WTC11 (cell line): ENCODE measurements around the gene CCR9. TPM values are rescaled to one million over a fixed set of nuclear protein-coding genes. Genes with fewer than 3 reads are reported as not detected.

Experiments used
- ATAC-seq: fragments of 200-7000 bp; cut with Tn5 transposase; 2 replicates; pipeline ENCODE4 v1.10.0; 2021; ENCODE audit warnings: mild to moderate bottlenecking, moderate library complexity
- CTCF ChIA-PET: fragments of 300-600 bp; sonication (Branson Sonifier 250); formaldehyde crosslinking; loops from one replicate; lab custom pipeline; 2021; ENCODE audit warnings: antibody characterized with exemption; lab: Charles Lee
- POLR2A ChIA-PET: fragments of 350-600 bp; sonication (Branson Sonifier 250); formaldehyde crosslinking; loops from one replicate; lab custom pipeline; 2021; ENCODE audit warnings: antibody characterized with exemption; lab: Charles Lee
- DNase-seq: peaks from one replicate; pipeline ENCODE4 v3.0.0; 2021; ENCODE audit warnings: low spot score
- H3K27ac Mint-ChIP-seq: 2 replicates; pipeline ENCODE4 v1.8.0; 2021; ENCODE audit warnings: mixed read lengths
- H3K27me3 Mint-ChIP-seq: 2 replicates; pipeline ENCODE4 v1.8.0; 2021; ENCODE audit warnings: low read depth, mild to moderate bottlenecking, moderate library complexity, mixed read lengths
- H3K36me3 Mint-ChIP-seq: 2 replicates; pipeline ENCODE4 v1.8.0; 2021; ENCODE audit warnings: mixed read lengths
- H3K4me1 Mint-ChIP-seq: 2 replicates; pipeline ENCODE4 v1.8.0; 2022; ENCODE audit warnings: mixed read lengths
- H3K4me3 Mint-ChIP-seq: 2 replicates; pipeline ENCODE4 v1.8.0; 2021; ENCODE audit warnings: mild to moderate bottlenecking, moderate library complexity, mixed read lengths
- H3K9me3 Mint-ChIP-seq: 2 replicates; pipeline ENCODE4 v1.8.0; 2021; ENCODE audit warnings: mixed read lengths
- ELF4 ChIP-seq: sonication (generic); formaldehyde crosslinking; IDR thresholded peaks from 2 replicates; pipeline ENCODE4 v1.8.1; 2022; ENCODE audit warnings: low read depth, mild to moderate bottlenecking, moderate library complexity, missing genetic modification reagents
- FOXJ3 ChIP-seq: sonication (generic); formaldehyde crosslinking; IDR thresholded peaks from 2 replicates; pipeline ENCODE4 v1.9.0; 2021; ENCODE audit warnings: missing genetic modification reagents, mild to moderate bottlenecking, borderline replicate concordance
- GRHL2 ChIP-seq: fragments of 250-450 bp; sonication (Bioruptor Pico); IDR thresholded peaks from 2 replicates; pipeline ENCODE4 v1.8.0; 2022; ENCODE audit warnings: mild to moderate bottlenecking, moderate library complexity; ENCODE audit not compliant: insufficient replicate concordance, severe bottlenecking
- GTF2I ChIP-seq: fragments of 250-450 bp; sonication (Bioruptor Pico); conservative IDR thresholded peaks from 2 replicates; pipeline ENCODE4 v1.4.0; 2021; ENCODE audit warnings: mild to moderate bottlenecking
- MXD4 ChIP-seq: fragments of 250-450 bp; sonication (Bioruptor Pico); IDR thresholded peaks from 2 replicates; pipeline ENCODE4 v1.8.0; 2021; ENCODE audit warnings: mild to moderate bottlenecking, moderate library complexity, borderline replicate concordance
- ZNF138 ChIP-seq: sonication (generic); formaldehyde crosslinking; conservative IDR thresholded peaks from 2 replicates; pipeline ENCODE4 v1.8.1; 2022; ENCODE audit warnings: mild to moderate bottlenecking, moderate library complexity, missing genetic modification reagents
- total RNA-seq: library from RNA; stranded (reverse); gene quantifications from 3 replicates; pipeline ENCODE4 v1.2.3, GENCODE V29; 2021
- TF ChIP-seq, protein P1 (sequence below): sonication (generic); formaldehyde crosslinking; IDR thresholded peaks from 2 replicates; pipeline ENCODE4 v1.8.1; 2023; ENCODE audit warnings: mild to moderate bottlenecking, missing genetic modification reagents
- TF ChIP-seq, protein P2 (sequence below): sonication (generic); formaldehyde crosslinking; IDR thresholded peaks from 2 replicates; pipeline ENCODE4 v1.8.1; 2023; ENCODE audit warnings: mild to moderate bottlenecking, moderate library complexity, missing genetic modification reagents
- TF ChIP-seq, protein P3 (sequence below): sonication (generic); formaldehyde crosslinking; conservative IDR thresholded peaks from 2 replicates; pipeline ENCODE4 v1.8.1; 2023; ENCODE audit warnings: mild to moderate bottlenecking, low read depth, missing genetic modification reagents, moderate library complexity
- TF ChIP-seq, protein P4 (sequence below): sonication (generic); formaldehyde crosslinking; IDR thresholded peaks from 2 replicates; pipeline ENCODE4 v1.8.1; 2023; ENCODE audit warnings: mild to moderate bottlenecking, missing genetic modification reagents, moderate library complexity
- TF ChIP-seq, protein P5 (sequence below): sonication (generic); formaldehyde crosslinking; IDR thresholded peaks from 2 replicates; pipeline ENCODE4 v1.8.0; 2023; ENCODE audit warnings: mild to moderate bottlenecking, missing genetic modification reagents
- TF ChIP-seq, protein P6 (sequence below): sonication (generic); formaldehyde crosslinking; IDR thresholded peaks from 2 replicates; pipeline ENCODE4 v1.8.1; 2022; ENCODE audit warnings: low read depth, missing genetic modification reagents, borderline replicate concordance
- TF ChIP-seq, protein P7 (sequence below): sonication (generic); formaldehyde crosslinking; IDR thresholded peaks from 2 replicates; pipeline ENCODE4 v1.8.0; 2022; ENCODE audit warnings: mild to moderate bottlenecking, missing genetic modification reagents
- TF ChIP-seq, protein P8 (sequence below): sonication (generic); formaldehyde crosslinking; IDR thresholded peaks from 2 replicates; pipeline ENCODE4 v1.8.0; 2022; ENCODE audit warnings: mild to moderate bottlenecking, missing genetic modification reagents
- TF ChIP-seq, protein P9 (sequence below): fragments of 250-450 bp; sonication (Bioruptor Pico); IDR thresholded peaks from 2 replicates; pipeline ENCODE4 v1.9.0; 2021; ENCODE audit warnings: moderate library complexity, mild to moderate bottlenecking, inconsistent platforms, borderline replicate concordance

CCR9 gene
- total RNA-seq, 1 experiment from 2014 or later, result not detected

DNA sequence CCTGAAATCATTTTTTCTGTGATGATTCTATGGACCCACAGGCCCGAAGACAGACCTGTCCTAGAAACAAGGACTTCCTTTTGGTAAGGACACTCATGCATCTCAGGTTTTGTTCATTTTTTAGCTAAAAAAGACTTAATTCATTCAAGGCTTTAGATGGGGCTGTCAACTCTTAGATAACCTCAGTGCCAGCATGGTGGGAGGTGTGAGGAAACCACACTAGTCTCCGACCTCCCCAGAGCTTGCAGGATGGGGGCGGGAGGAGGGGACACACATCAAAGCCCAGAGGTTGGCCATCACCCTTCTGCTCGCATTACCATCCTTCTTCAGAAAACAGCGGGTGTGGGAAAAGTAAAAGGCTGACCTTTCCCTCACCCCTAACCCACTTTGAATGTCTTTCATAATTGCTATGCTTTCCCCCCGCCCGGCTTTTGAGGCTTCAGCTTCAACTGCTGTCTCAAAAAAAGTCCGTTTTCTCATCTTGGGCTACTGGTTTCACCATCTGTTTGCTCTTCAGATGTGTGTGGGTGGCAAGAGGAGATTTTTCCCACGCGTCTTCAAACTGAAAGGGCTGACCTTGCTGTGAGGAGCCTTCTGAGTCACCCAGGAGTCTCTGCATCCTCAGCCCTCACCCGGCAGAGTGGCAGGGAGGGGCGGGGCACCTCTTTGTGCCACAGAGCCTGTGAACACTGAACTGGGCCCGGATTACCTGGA, 29.3 kb downstream of the CCR9 start (continued):
- TF ChIP-seq, protein P1, sequence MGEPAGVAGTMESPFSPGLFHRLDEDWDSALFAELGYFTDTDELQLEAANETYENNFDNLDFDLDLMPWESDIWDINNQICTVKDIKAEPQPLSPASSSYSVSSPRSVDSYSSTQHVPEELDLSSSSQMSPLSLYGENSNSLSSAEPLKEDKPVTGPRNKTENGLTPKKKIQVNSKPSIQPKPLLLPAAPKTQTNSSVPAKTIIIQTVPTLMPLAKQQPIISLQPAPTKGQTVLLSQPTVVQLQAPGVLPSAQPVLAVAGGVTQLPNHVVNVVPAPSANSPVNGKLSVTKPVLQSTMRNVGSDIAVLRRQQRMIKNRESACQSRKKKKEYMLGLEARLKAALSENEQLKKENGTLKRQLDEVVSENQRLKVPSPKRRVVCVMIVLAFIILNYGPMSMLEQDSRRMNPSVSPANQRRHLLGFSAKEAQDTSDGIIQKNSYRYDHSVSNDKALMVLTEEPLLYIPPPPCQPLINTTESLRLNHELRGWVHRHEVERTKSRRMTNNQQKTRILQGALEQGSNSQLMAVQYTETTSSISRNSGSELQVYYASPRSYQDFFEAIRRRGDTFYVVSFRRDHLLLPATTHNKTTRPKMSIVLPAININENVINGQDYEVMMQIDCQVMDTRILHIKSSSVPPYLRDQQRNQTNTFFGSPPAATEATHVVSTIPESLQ (CRISPR knock-in tag), result no peak
- TF ChIP-seq, all 79 proteins: peak for 0

DNA sequence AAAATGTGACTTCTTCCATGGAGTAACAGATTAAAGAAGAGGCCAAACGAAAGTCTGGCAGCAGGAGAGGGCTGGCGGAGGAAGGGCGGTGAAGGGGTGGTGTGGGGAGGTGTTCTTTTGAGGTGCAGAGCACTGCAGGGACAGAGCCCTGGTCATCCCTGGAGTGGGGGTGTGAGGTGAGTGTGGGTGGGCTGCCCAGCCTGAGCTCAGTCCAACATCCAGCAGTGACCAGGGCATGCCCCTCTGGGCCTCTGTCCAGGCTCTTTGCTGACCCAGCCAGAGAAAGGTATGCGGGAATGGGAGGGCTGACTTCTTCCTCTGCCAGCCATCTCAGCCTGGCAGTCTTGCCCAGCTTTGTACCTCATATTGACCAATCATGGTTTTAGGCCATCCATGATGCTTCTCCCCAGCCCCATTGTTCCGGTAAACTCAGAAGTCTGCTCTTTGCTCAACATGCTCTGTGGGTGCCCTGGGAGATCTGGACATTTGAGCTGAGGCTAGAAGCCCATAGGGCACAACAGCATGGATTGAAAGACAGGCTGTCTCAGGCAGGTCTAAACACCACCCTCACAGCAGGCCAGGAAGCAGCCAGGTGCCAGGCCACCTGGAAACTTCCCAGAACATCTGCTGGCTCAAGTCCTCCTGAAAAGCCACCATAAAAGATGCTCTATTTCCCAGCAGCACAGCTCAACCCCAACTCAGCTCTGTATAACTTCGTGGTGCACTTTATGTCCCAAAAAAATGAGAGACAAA, 31.0 kb downstream of the CCR9 start:
- Mint-ChIP-seq H3K4me3 (no peak overlapping the region), H3K36me3 (peaks cover 10% of the 10 kb centered on the region; the same call in 1 of the 2 replicates), H3K9me3 (no peaks in the 10 kb centered on the region), H3K27ac (no peak overlapping the region), H3K27me3 (peaks cover 15% of the 10 kb centered on the region), H3K4me1 (peaks cover 6% of the 10 kb centered on the region; the same call in 1 of the 2 replicates)
- POLR2A ChIA-PET, result no interaction called here
- ATAC-seq, result no peak
- no peak for DNase-seq
- CTCF ChIA-PET, result interaction anchor here (0.6 kb wide), 1 partner anchor 21 kb away, joined by 3 read pairs; no protein-coding TSS in a partner anchor
- TF ChIP-seq GRHL2 (CRISPR knock-in tag) (no peak), MXD4 (CRISPR knock-in tag) (no peak), ZNF138 (CRISPR knock-in tag) (no peak), FOXJ3 (no peak), ELF4 (CRISPR knock-in tag) (no peak), GTF2I (no peak)
- TF ChIP-seq, protein P2, sequence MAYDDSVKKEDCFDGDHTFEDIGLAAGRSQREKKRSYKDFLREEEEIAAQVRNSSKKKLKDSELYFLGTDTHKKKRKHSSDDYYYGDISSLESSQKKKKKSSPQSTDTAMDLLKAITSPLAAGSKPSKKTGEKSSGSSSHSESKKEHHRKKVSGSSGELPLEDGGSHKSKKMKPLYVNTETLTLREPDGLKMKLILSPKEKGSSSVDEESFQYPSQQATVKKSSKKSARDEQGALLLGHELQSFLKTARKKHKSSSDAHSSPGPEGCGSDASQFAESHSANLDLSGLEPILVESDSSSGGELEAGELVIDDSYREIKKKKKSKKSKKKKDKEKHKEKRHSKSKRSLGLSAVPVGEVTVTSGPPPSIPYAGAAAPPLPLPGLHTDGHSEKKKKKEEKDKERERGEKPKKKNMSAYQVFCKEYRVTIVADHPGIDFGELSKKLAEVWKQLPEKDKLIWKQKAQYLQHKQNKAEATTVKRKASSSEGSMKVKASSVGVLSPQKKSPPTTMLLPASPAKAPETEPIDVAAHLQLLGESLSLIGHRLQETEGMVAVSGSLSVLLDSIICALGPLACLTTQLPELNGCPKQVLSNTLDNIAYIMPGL, result no peak
- TF ChIP-seq, protein P3, sequence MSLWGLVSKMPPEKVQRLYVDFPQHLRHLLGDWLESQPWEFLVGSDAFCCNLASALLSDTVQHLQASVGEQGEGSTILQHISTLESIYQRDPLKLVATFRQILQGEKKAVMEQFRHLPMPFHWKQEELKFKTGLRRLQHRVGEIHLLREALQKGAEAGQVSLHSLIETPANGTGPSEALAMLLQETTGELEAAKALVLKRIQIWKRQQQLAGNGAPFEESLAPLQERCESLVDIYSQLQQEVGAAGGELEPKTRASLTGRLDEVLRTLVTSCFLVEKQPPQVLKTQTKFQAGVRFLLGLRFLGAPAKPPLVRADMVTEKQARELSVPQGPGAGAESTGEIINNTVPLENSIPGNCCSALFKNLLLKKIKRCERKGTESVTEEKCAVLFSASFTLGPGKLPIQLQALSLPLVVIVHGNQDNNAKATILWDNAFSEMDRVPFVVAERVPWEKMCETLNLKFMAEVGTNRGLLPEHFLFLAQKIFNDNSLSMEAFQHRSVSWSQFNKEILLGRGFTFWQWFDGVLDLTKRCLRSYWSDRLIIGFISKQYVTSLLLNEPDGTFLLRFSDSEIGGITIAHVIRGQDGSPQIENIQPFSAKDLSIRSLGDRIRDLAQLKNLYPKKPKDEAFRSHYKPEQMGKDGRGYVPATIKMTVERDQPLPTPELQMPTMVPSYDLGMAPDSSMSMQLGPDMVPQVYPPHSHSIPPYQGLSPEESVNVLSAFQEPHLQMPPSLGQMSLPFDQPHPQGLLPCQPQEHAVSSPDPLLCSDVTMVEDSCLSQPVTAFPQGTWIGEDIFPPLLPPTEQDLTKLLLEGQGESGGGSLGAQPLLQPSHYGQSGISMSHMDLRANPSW, result no peak
- TF ChIP-seq, protein P4, sequence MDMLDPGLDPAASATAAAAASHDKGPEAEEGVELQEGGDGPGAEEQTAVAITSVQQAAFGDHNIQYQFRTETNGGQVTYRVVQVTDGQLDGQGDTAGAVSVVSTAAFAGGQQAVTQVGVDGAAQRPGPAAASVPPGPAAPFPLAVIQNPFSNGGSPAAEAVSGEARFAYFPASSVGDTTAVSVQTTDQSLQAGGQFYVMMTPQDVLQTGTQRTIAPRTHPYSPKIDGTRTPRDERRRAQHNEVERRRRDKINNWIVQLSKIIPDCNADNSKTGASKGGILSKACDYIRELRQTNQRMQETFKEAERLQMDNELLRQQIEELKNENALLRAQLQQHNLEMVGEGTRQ (CRISPR knock-in tag), result no peak
- TF ChIP-seq, protein P5, sequence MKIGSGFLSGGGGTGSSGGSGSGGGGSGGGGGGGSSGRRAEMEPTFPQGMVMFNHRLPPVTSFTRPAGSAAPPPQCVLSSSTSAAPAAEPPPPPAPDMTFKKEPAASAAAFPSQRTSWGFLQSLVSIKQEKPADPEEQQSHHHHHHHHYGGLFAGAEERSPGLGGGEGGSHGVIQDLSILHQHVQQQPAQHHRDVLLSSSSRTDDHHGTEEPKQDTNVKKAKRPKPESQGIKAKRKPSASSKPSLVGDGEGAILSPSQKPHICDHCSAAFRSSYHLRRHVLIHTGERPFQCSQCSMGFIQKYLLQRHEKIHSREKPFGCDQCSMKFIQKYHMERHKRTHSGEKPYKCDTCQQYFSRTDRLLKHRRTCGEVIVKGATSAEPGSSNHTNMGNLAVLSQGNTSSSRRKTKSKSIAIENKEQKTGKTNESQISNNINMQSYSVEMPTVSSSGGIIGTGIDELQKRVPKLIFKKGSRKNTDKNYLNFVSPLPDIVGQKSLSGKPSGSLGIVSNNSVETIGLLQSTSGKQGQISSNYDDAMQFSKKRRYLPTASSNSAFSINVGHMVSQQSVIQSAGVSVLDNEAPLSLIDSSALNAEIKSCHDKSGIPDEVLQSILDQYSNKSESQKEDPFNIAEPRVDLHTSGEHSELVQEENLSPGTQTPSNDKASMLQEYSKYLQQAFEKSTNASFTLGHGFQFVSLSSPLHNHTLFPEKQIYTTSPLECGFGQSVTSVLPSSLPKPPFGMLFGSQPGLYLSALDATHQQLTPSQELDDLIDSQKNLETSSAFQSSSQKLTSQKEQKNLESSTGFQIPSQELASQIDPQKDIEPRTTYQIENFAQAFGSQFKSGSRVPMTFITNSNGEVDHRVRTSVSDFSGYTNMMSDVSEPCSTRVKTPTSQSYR (CRISPR knock-in tag), result no peak
- TF ChIP-seq, protein P6, sequence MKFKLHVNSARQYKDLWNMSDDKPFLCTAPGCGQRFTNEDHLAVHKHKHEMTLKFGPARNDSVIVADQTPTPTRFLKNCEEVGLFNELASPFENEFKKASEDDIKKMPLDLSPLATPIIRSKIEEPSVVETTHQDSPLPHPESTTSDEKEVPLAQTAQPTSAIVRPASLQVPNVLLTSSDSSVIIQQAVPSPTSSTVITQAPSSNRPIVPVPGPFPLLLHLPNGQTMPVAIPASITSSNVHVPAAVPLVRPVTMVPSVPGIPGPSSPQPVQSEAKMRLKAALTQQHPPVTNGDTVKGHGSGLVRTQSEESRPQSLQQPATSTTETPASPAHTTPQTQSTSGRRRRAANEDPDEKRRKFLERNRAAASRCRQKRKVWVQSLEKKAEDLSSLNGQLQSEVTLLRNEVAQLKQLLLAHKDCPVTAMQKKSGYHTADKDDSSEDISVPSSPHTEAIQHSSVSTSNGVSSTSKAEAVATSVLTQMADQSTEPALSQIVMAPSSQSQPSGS (CRISPR knock-in tag), result no peak
- TF ChIP-seq, protein P7, sequence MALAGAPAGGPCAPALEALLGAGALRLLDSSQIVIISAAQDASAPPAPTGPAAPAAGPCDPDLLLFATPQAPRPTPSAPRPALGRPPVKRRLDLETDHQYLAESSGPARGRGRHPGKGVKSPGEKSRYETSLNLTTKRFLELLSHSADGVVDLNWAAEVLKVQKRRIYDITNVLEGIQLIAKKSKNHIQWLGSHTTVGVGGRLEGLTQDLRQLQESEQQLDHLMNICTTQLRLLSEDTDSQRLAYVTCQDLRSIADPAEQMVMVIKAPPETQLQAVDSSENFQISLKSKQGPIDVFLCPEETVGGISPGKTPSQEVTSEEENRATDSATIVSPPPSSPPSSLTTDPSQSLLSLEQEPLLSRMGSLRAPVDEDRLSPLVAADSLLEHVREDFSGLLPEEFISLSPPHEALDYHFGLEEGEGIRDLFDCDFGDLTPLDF (CRISPR knock-in tag), result no peak
- TF ChIP-seq, protein P8, sequence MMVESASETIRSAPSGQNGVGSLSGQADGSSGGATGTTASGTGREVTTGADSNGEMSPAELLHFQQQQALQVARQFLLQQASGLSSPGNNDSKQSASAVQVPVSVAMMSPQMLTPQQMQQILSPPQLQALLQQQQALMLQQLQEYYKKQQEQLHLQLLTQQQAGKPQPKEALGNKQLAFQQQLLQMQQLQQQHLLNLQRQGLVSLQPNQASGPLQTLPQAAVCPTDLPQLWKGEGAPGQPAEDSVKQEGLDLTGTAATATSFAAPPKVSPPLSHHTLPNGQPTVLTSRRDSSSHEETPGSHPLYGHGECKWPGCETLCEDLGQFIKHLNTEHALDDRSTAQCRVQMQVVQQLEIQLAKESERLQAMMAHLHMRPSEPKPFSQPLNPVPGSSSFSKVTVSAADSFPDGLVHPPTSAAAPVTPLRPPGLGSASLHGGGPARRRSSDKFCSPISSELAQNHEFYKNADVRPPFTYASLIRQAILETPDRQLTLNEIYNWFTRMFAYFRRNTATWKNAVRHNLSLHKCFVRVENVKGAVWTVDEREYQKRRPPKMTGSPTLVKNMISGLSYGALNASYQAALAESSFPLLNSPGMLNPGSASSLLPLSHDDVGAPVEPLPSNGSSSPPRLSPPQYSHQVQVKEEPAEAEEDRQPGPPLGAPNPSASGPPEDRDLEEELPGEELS, result no peak
- TF ChIP-seq, protein P9, sequence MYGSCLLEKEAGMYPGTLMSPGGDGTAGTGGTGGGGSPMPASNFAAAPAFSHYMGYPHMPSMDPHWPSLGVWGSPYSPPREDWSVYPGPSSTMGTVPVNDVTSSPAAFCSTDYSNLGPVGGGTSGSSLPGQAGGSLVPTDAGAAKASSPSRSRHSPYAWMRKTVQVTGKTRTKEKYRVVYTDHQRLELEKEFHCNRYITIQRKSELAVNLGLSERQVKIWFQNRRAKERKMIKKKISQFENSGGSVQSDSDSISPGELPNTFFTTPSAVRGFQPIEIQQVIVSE, result no peak
